Activated naive CD4-positive, alpha-beta T cell treated with anti-CD3 and anti-CD28 coated beads, Interleukin-2, amount 50 U/mL, for 16 hours (primary cell): ENCODE measurements around the gene NR5A1.

Experiments
- DNase-seq: peaks from one replicate; pipeline ENCODE4 v3.0.0-alpha.2; 2020

NR5A1 gene

DNA sequence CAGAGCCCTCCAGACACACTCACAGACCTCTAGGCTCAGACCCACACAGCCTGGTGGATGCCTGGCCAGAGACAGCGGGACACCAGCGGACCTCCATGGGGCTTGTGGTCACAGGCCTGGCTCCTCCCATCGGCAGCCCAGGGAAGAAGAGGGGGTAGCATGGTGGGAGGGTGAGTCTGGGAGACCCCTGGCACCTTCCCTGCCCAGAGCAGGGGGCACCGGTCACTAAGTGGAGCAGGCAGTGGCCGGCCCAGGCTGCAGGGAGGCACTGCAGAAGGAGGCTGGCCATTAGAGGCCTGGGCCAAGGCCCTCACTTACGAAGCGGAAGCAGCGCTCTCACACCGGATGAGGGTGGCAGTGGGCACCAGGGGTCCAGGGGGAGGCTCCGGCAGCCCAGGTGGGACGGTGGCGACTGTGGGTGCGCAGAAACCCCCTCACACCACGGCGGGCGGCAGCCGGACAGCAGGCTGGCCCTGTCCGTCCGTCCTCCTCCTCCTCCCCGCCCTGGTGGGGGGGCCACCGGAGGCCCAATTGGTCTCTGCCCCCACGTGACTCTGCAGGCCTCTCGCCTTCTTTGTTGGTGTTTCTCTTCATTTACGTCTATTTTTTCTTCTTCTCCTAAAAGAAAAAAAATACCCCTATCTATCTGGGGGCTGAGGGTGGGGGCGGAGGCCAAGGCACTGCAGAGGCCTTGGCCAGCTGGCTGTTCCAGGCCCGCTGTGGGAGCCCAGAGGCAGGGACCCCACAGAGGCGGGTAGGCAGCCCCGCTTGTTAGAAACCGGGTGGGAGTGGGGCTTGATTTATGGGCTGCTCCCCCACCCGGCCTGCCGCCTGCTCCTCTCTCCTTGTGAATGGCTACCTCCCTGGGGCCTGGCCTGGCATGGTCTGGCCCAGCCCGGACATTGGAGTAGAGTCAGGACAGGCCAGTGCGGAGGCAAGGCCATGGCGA is at the start of gene NR5A1:
Gene NR5A1, minus strand, starts transcription at position 469 of the 949 bp plus-strand sequence. CDS start 4,004 bp downstream, outside the sequence.
- DNase-seq, result no peak

DNA sequence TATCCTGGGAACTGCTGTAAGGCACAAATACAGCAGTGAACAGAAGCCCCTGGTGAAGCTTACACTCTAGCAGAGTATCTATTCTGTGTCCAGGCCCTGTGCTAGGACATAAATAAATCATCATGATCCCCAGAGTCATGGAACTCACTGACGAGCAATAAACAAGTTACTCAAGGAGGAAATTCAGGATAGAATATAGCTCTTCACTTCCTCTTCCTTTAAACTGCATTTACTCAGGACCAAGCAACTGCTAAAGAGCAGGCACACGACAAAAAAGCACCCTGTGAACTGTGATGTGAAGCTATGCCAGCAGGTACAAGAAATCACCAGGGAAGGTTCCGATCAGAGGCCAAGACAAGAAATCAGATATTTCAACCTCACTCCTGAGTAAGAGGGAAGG is 47.8 kb upstream of the NR5A1 start:
- DNase-seq, result no peak

- no peak for DNase-seq
These were observed 46.5 kb upstream of the NR5A1 start for GRCh38 chr9:124553738-124554137.

DNA sequence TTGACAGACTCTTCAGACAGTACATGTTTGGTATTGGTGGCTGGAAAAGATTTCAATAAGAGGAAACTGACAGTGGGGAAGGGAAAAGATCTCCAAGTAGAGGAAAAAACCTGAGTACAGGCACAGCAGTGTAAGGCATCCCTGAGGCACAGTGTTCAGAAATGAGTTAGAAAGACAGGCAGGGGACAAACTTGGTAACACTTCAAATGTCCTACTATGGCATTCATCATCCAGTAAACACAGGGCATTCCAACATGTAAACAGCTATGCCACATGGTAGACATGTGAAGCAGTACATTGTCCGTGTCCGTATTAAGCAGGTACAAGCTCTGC is 45.0 kb upstream of the NR5A1 start:
- no peak for DNase-seq

GRCh38 chr9:124551472-124552272 is 44.5 kb upstream of the NR5A1 start:
- peak; percentile 24 for DNase-seq

DNA sequence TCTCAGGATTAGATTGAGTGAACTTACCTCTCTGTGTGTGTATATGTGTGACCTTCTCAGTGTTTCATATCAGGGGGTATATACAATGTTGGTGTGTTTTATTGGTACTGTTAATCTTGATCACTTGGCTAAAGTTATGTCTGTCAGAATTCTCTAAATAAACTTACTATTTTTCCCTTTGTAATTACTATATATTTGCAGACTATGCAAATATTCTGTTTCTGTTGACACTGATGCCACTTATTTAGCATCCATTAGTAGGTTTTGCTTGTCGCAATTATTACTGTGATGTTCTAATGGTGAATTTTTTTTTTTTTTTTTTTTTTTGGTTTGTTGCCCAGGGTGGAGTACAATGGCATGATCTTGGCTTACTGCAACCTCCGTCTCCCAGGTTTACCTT is 42.9 kb upstream of the NR5A1 start:
- DNase-seq, result no peak

GRCh38 chr9:124549016-124549415 is 41.8 kb upstream of the NR5A1 start:
- DNase-seq, result no peak

DNA sequence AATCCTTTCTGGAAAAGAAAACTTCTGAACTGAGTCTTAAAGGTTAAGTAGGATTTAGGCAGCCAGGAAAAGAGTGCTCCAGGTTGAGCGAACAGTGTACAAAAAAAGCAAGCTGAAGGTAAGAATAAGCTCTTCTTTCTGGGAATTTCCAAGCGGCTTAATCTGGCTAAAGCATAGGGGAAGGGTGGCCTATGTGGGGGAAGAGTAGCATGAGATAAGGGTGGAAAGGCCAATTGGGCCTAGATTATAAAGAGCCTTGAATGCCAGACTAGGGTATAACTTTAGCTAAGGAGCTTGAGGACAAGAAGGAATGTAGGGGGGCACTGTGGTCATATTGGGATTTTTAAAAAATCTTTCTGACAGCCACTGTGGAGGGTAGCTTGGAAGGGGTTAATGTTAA is 37.3 kb upstream of the NR5A1 start:
- DNase-seq, result no peak

- no peak for DNase-seq
These were observed 34.6 kb upstream of the NR5A1 start for GRCh38 chr9:124541824-124542223.

- no peak for DNase-seq
These were observed 30.7 kb upstream of the NR5A1 start for GRCh38 chr9:124537926-124538325.

GRCh38 chr9:124535846-124536245 is 28.6 kb upstream of the NR5A1 start:
- DNase-seq, result no peak

- no peak for DNase-seq
These were observed 25.7 kb upstream of the NR5A1 start for GRCh38 chr9:124532897-124533296.

GRCh38 chr9:124531115-124531514 is 23.9 kb upstream of the NR5A1 start:
- no peak for DNase-seq

DNA sequence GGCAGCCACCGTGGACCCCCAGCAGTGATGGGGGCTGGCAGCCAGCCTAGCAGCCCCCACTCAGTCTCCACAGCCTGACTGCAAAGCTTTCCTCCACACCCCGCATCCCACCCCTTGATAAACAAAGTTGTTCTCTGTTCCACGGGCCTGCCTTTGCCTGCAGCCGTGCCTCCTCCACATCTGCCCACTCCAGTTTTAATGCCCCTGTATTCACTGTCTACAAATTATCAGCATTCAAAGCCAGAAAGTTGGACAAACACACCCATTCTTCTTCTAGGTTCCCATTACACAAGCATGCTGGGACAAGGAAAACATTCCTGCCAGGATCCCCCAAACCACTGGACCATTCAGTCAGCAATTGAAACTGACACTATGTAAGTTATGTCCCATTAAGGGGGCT is 23.0 kb upstream of the NR5A1 start:
- no peak for DNase-seq

DNA sequence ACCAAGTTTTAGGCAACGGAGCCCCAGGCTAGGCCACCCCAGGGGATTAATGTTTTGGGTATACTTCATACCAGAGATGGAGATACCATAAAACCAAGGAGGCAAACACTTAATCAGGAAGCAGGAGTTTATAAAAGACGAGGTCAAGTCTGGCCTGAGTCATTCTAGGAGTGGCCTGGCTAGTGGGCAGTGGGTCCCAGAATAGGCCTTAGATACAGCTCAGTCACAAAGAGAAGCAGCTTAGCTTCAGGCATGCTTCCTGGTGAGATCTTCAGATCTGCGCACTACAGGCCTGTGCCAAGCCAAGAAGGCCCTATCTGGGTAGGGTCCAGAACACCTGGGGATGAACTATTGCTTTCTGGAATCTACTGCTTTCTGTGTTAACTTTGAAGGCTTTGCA is 20.6 kb upstream of the NR5A1 start:
- no peak for DNase-seq

GRCh38 chr9:124526174-124526573 is 19.0 kb upstream of the NR5A1 start:
- no peak for DNase-seq

DNA sequence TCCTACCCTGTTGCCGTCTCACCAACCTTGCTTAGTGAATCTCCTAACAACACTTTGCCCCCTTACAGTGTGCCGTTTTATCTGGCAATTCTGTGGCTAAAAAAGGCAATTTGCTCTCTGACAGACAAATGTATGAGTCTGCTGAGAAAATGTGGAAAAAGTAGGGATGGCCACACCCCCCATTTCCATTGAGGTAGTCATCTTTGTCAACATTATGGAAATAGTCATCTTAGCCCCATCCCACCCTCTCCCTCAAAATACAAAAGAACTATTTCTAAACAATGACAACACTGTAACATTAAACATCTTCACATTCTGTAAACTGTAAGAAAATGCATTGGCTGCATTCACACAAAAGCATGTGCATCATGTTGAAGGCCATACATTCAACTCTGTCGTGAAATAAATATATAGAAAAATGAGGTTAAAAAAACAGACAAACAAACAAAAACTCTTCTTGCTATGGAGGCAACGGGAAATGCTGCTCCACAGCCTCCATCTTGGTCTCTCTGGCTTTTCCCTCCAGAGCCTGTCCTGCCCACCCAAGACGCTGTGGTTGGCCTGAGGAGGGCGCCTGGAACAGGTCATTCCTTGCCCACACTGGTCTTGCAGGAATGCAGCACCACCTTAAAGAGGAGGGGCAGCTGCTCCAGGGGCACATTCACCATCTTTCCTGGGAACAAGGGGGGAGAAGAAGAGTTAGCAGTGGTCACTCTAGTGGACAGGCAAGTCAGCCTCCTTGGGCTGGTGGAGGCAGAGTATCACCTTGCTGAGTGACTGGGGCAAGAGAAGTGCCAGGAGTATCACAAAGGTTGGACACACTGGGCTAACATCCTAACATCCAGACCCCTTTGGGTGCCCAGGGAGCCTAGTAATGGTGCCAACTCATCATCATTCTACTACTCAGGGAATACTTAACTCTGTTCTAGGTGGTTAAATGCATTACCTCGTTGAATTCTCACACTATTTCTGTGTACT is 15.2 kb upstream of the NR5A1 start:
- no peak for DNase-seq

DNA sequence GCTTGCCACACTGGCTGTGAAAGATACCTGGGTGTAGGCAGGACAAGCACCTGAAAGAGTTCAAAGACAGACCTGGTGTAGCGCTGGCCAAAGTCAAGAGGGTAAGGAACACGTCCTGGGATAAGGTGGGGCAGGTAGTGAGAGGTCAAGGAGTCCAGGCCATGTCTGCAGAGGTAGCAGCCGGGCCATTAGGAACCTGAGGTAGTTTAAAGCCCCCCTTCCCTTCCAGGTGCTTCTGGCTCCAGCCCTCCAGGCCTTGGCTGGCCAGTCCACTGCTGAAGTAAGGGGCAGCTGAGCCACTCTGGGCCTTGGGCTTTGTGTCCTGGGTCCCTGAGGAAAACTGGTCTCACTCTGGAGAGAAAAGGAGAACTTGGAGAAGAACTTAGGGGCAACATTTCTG is 13.9 kb upstream of the NR5A1 start:
- DNase-seq, result no peak

GRCh38 chr9:124520206-124520596 is 13.0 kb upstream of the NR5A1 start:
- DNase-seq, result no peak

DNA sequence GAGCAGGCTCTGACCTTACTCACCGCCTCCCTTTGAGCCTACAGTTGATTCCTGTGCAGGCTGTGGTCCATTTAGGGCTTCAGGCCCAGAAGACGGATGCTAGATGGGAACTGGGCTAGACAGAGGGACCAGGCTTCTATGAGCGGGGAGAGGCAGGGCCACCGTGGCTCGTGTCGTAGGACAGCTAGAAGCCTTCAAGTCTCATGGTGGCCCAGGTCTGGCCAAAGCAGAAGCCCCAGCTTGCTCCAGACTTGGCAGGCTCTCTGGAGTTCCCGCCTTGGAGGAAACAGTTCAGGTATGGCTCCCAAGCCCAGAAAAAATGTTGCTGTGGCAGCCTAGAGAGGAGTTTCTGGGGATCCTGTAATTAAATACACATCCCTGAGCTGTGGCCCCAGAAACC is 10.9 kb upstream of the NR5A1 start:
- no peak for DNase-seq

DNA sequence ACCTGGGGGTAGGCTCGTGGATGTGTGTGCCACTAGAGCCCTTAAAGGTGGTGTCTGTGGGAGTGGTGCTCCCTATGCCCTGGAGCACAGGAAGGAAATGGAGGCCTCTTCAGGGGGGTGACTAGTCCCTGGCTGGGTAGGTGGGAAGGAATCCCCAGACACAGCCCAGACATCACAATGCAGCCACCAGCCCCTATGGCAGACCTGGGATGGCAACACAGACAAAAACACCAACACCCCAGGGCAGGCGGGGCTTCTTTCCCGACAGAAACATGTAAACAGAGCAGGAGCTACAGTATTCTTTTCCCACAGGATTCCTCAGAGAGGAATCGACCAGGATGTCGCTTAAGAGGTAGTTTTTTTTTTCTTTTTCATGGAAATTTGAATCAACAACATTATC is 10.4 kb upstream of the NR5A1 start:
- no peak for DNase-seq

DNA sequence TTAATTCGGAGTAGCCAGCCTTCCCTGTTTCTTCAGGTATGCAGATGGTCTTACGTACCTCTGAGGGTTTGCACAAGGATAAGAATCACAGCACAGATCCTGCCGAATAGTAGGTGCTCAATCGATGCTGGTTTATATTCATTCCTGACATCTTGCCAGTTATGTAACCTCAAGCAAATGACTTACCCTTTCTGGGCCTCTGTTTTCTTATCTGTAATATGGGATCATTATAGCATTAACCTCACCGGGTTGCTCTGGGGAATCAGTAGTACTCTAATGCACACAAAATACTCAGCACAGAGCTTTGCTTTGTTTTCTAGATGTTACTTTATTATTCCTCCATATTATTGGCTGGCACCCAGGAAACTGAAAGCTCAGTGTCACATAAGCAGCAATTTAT is 7.7 kb upstream of the NR5A1 start:
- no peak for DNase-seq

DNA sequence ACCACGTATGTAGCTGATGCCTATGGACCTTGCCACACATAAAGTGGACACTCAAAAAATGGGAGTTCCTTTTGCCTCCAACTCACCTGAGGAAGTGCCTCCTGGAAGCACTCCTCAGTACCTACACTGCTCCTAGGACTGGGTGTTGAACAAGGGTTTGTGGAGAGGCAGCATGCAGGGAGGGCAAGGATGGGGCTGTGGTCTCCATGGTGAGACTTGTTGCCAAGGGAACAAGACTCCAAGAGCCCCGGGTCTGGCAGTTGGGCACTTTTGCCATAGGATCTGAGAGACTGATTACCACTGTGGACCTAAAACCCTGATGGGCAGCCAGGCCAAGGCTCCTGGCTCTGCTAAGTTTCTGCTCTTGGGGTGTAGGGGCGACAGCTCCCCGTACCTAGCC is 6.9 kb upstream of the NR5A1 start:
- no peak for DNase-seq
